Activated naive CD4-positive, alpha-beta T cell treated with anti-CD3 and anti-CD28 coated beads, Interleukin-2, amount 10 ng/mL, durations not matched to agents 5 hours and 36 hours (primary cell): ENCODE measurements around the gene SMCO1. TPM values are rescaled to one million over a fixed set of nuclear protein-coding genes. Genes with fewer than 3 reads are reported as not detected.

Experiments used
- total RNA-seq, 2 experiments: library from RNA; stranded (reverse); gene quantifications; one replicate each; pipeline ENCODE4 v1.2.3, GENCODE V29; 2021

Gene SMCO1, protein sequence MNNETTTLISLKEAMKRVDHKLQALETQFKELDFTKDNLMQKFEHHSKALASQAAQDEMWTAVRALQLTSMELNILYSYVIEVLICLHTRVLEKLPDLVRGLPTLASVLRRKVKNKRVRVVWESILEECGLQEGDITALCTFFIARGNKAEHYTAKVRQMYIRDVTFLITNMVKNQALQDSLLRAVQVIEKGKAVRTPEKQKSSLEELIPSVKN
- total RNA-seq = not detected

DNA sequence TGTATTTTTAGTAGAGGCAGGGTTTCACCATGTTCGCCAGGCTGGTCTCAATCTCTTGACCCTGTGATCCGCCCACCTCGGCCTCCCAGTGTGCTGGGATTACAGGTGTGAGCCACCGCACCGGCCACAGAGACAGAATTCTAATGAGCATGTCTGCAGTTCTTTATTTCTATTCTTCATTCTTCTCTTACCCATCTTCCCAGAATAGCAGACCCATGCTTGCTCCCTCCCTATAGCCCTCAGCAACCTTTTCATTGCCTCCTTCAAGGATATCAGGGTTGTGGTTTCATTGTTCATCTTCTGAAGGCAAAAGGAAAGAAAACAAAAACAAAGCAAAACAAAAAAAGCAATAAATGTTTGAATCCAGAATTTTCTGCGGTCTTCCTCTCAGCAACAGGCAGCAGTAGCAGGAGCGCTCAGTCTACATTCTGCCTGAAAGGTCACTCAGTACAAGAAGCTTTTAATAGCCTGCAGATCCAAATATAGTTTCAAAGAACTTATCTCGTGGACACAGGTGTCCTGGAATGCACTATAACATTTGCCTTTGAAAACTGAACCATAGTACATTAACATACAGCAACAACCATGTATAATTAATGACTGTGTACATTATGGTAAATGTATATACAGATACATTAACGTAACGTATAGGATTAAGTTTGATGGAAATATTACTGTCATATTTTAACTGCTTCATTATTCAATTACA is at the start of gene SMCO1:
Gene SMCO1, minus strand, starts transcription at position 434 of the 709 bp plus-strand sequence. Its CDS starts 137 bp downstream, at position 297.

GRCh38 chr3:196503196-196504076 is 11.7 kb downstream of the SMCO1 start, which contains the start of gene RNF168:
Gene RNF168 (minus strand): TSS chr3:196503768. CDS start chr3:196503173, 595 bp downstream.

Other genes starting within 250 kb of the SMCO1 start
- 10 to 100 TPM; 71.0 to 71.6 TPM for gene PCYT1A, start 227.6 kb downstream of the SMCO1 start, total RNA-seq
- 10 to 100 TPM; 17.9 to 18.6 TPM for gene DYNLT2B, start 197.1 kb downstream of the SMCO1 start, total RNA-seq
- not detected for gene TM4SF19, start 177.0 kb downstream of the SMCO1 start, total RNA-seq
- 10 to 100 TPM; 44.6 to 54.9 TPM for gene UBXN7, start 82.9 kb downstream of the SMCO1 start, total RNA-seq
- gene RNF168, start 11.6 kb downstream of the SMCO1 start, total RNA-seq = 10 to 100 TPM; 35.4 to 39.0 TPM
- 10 to 100 TPM; 17.3 to 20.8 TPM for gene WDR53, start 53.2 kb upstream of the SMCO1 start, total RNA-seq
- 10 to 100 TPM; 12.3 to 13.0 TPM for gene FBXO45, start 53.3 kb upstream of the SMCO1 start, total RNA-seq
- 10 to 100 TPM; 25.9 to 31.8 TPM for gene NRROS, start 124.3 kb upstream of the SMCO1 start, total RNA-seq
- 1 to 10 TPM; 5.2 to 6.7 TPM for gene CEP19, start 196.9 kb upstream of the SMCO1 start, total RNA-seq
- 10 to 100 TPM; 32.3 to 35.9 TPM for gene PIGX, start 197.0 kb upstream of the SMCO1 start, total RNA-seq
- 10 to 100 TPM; 93.8 to 96.8 TPM for gene PAK2, start 224.5 kb upstream of the SMCO1 start, total RNA-seq